ENCODE measurements around the gene MYO7B.
"Not testable (repeated sequence)": the region's sequence is repeated elsewhere in the genome, so short reads cannot be mapped to it uniquely, and the experiment has no call there.

Gene MYO7B

DNA sequence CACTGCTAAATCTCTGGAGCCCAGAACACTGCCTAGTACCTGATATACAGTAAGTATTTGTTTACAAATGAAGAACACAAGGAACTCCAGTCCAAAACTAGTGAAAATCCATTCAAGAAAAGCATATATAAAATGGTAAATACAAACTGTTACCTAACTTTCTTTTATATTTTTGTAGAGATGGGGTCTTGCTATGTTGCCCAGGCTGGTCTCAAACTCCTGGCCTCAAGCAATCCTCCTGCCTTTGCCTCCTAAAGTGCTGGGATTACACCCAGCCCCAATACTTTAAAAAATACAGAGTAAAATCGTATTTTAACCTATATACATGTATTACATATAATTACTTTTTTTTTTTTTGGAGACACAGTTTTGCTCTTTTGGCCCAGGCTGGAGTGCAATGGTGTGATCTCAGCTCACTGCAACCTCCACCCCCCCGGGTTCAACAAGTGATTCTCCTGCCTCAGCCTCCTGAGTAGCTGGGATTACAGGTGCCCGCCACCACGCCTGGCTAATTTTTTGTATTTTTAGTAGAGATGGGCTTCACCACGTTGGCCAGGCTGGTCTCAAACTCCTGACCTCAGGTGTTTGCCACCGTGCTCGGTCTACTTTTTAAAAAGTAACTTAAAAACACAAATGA is 11.2 kb upstream of the MYO7B start:
- not testable (repeated sequence) for DNase-seq (ENCODE audit: low read depth)

DNA sequence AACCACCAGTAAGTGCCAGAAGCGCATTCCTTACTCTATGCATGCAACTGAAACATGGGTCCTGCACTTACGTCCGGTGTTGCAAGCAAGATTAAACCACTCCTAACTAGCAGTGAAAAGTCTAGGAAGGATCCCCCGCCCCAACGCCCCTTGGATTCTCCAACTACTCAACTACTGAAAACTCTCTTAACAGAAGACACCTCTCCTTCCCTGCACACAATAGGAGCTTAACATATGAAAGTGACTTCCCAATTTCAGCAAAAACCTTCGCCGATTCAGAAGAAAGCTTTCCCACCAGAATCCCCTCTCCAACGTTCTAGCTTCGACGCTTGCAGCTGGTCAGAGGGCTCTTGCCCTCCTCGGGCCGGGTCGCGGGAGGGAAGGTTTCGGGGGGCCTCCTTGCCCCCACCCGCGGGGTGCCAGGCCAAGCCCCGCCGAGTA is 9.8 kb upstream of the MYO7B start:
- DNase-seq (ENCODE audit: low read depth) = peak; percentile 68

DNA sequence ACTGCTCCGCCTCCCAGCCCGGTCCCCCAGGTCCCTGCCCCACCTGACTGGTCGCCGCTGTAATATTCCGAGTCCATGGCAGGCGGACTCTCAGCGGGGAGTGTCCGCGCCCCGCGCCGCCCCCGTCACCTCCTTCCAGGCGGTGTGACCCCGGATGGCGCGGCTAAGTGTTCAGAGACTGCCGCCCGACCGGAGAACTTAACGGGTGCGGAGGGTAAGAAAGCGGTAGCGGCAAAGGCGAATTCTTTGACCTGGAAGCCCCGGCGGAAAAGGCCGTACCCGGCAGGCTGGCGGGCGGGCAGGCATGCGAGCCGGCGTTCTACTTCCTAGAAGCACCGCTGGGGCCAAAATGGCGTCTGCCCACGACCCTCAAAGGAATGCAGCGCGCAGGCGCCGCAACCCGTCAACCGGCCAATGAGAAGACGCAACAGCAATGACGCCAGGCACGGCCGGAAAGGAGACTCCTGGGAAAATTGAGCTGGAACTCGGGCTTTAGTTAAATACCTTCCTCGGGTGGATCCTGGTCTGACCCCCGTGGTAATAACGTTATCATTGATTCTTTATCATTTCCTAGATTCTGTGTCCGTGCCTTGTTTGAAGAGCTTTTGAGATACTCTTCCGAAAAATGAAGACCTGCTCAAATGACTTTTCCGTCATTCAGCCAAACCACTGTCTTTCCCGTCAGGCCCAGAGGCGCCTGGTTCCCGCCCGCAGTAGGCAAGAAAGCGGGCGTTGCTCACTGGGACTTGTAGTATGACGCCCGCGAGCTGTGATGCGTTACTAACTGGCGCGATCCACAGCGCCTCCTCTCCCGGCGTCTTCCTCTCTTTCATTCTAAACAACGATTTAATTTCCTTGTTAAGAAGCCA is 9.1 kb upstream of the MYO7B start, which contains the start of gene IWS1:
TSS of gene IWS1 (minus strand) at position 358 of the 869 bp plus-strand sequence. CDS start at position 77, 281 bp downstream.
- DNase-seq (ENCODE audit: low read depth) = peak; percentile 98

DNA sequence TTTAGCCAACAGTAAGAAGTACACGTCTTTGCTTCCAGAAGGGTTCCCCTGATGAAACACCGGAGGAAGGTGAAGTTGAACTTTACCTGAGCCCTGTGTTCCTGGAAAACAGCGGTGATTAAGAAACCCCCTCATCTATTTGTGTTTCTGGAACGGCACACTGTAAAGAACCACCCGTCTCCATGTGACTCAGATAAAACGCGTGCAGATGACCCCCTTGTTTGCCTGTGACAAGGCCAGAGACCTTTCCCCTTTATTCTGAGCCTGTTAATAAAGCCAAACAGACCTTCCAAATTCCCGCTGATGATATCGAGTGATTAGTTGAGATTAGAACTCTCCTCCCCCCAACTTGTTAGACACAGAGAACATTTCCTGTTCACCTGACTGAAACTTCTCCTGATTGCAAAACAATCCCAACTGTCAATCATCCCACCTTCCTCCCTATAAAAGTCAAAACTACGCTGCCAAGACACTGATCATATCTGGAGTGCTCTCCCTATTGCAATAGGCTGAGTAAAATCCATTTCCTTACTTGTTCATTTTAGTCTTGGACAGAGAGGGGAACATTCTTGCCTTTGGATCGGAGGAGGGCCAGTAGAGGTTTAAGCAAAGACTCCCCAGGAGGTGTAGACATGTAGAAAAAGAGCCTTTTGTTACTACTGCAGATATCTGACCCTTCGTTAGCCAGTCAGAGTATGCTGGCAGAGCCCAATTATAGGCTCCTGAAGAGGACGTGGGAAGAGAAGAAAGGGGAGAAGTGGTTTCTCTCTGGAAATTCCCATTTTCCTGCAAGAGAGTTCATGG is 8.3 kb upstream of the MYO7B start:
- DNase-seq (ENCODE audit: low read depth) = peak; percentile 49

DNA sequence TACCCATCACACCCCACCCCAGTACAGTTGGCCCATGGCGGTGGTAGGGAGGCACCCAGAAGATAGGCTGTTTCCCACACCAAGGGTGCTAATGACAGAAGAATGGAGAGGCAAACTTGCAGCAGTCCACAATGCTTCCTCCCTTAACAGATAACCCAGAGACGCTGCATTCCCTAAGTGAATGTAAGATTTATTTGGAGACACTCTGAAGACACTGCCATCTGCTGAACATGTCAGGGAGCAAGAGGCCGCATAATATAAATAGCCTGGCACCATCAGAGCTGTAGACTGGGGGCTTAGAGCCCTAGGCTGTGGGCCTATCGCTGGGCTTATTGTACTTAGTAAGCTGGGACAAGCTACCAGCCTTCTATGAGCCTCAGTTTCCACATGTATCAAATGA is 7.0 kb upstream of the MYO7B start:
- no peak for DNase-seq (ENCODE audit: low read depth)

DNA sequence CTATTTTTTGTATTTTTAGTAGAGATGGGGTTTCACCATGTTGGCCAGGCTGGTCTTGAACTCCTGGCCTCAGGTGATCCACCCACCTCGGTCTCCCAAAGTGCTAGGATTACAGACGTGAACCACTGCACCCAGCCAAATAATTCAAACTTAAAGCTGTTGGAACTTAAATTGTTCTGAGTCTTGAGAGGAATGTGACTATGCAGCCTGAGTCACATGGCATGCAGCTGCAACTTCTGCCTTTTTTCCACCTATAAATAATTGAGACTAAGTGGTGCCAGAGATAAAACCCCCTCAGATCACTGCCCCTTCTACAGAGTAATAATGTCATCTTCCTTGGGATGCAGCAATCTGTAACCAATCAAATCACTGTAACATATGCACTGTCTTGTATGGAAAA is 6.1 kb upstream of the MYO7B start:
- DNase-seq (ENCODE audit: low read depth) = peak; percentile 47

DNA sequence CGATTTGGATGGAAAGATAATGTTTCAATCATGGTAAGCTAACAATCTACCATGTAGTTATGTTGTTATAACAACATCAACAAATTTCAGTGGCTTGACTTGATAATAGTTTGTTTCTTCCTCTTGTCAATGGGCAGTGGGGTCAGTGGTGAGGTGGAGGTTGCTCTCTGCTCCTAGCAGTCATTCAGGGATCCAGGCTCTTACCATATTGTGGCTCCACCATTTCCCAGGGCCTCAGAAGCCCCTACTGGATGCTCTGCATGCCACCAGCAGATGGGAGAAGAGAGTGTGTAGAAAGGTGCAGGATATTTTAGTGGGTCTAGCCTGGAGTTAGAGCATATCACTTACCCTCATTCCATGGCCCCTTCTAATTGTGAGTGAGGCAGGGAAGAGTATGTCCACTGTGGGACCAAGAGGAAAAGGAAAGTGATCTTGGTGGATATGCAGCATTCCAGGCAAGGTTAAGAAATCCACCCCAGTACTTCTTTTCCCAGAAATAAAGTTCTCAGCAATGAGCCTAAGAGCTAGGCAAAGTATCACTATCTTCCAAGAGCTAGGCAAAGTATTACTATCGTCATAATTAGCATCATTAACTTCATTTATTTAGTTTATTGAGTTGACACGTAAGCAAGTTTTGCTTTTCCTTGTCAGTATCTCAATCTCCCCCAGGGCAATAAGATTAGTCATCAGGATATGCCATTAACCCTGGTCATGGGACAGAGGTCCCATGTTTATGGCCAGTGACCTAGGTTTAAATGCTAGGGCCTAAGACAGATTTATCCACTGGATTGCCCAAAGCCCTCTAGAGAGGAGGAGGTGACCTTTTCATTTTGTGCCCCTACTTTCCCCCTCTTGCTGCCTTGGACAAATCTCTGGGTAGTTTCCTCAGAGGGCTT is 5.0 kb upstream of the MYO7B start:
- peak; percentile 85 for DNase-seq (ENCODE audit: low read depth)

DNA sequence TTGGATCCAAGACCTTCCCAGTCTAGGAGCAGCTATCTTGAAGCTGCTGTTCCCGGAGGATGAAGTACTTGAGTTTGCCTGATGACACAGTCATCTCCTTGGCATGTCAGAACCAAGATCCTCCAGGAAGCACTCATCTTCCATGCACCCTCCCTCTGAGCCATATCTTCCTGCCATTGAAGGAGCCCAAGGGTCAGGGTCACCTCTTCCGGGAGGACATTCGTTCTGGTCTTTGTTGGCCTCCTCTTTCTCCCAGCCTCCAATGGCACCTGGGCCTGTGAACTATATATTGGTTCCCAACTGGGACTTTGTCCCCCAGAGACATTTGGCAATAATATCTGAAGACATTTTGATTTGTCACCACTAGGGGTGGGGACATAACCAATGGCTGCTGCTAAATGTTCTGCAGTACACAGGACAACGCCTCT is 4.2 kb upstream of the MYO7B start:
- DNase-seq (ENCODE audit: low read depth) = peak; percentile 79

DNA sequence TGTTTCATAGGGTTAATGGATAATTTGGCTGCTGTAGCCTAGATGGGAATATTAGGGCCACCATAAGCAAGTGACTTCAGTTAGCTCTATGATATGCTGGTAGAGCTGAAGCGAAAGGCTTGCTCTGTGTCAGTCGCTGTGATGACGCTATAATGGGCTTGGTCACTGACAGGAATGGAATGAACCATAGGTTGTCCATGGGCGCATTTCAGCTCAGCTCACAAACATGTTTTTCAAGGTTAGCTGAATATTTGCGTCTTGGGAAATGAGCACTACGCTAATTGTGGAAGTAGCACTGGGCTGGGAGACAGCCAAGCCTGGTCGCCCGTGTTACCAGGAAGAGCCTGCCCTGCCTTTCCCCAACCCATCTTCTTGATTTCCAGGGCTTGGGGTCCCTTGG is 3.2 kb upstream of the MYO7B start:
- no peak for DNase-seq (ENCODE audit: low read depth)

DNA sequence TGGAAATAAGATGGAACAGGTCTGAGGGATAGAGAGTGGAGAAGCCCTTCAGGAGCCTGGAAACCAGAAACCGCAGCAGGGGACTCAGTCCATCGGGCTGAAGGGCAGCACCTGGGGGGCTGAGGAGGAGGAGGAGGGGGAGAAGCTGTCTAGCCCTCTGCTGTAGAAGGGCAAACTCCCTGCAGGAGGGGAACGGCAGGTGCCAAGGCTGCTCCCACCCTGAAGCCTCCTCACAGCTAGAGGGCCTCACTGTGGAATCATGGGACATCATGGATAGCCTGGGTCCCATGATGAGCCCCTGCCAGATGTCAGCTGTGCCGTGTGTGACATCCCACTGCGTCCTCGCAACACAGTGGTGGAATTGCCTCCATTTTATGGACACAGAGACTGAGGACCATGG is 435 bp downstream of the MYO7B start:
- no peak for DNase-seq (ENCODE audit: low read depth)

DNA sequence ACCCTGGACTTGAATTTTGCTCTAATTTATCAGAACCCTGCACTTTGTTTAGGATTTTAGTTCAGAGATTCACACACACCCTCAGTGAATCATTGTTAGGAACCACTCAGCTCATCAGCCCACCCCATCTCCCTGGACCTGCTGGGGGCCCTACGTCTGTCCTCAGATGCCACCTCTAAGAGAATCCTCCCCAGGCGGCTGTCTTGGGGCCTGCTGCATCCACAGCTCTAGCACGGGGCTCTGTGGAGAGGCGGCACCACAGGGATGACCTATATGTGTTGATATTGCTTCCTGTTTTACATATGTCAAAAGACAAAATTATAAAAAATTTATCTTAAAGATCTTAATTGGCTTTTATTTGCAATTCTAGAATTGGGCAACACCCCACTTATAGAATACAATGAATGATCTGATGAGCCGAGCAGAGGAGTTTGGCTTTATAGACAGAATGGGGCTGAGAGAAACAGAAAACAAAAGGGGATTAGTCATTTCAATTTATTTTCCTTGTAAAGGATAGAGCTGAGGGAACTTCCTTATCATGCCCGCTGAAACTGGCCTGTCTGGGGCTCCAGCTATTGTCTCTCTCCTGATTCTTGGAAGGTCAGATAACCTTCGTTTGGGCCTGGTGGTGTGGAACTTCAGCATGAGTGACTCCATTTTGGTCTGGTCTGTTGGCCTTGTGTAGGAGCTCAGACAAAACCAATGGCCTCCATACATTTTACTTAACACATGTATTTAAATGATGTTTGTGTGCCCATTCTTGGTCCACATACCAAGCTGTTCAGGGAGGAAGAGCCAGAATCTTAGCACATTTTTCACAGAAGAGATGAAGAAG is 1.4 kb downstream of the MYO7B start:
- no peak for DNase-seq (ENCODE audit: low read depth)

DNA sequence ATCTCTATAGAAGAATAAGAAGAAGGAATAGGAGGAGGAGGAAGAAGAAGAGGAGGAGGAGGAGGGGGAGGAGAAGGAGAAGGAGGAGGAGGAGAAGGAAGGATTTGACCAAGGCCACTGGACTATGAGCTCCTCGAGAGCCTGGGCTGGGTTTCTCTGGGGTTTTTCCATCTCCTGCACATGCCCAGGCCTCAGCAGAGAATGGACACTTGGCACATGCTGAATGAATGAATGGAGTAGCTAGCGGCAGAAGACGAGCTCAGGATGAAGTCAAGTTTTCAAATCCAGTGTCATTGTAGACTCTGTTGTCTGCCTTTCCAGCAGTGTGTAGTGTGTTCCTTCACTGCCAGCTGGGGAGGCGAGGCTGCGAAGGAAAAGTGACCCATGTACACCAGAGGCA is 2.2 kb downstream of the MYO7B start:
- DNase-seq (ENCODE audit: low read depth) = no peak

DNA sequence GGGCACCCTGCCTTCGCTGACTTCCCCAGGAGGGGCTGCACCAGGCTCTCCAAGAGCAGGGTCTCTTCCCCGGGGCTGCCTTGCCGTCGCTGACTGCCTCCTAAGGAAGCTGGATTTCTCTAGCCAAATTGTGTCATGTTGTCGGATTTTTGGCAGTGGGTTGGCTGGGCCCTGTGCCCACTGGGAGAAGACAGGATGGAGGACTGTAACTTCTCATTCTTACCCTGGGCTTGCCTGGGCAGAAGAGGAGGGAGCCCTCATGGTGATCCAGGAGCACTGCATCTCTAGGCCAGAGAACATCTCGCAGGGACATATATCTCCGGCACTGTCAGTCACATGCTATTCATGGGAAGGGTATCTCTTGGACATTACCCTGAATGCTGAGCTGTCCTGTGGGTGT is 6.3 kb downstream of the MYO7B start:
- no peak for DNase-seq (ENCODE audit: low read depth)

DNA sequence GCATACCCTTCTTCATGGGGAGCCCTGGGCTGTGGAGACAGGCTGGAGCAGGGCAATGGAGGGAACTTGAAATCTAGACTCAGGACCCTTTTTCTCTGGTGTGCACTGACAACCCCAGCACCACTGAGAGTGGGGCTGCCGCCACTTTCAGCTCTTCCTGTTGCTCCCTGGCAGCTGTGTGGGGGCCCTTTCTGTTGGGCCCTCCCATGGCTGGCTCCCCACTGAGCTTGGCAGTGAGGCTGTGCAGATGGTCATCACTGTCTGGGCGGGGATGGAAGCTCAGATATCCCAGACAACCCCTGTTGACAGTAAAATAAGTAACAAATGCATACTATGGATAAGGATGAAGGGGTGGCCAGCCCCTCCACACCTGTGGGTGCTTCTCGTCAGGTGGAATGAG is 6.7 kb downstream of the MYO7B start:
- no peak for DNase-seq (ENCODE audit: low read depth)

DNA sequence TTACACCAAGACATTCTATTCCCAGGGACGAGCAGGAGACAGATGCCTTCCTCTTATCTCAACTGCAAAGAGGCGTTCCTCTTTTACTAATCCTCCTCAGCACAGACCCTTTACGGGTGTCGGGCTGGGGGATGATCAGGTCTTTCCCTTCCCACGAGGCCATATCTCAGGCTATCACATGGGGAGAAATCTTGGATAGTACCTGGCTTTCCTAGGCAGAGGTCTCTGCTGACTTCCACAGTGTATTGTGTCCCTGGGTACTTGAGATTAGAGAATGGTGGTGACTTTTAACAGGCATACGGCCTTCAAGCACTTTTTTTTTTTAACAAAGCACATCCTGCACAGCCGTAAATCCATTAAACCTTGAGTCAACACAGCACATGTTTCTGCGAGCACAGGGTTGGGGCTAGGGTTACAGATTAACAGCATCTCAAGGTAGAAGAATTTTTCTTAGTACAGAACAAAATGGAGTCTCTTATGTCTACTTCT is 7.6 kb downstream of the MYO7B start:
- not testable (repeated sequence) for DNase-seq (ENCODE audit: low read depth)

DNA sequence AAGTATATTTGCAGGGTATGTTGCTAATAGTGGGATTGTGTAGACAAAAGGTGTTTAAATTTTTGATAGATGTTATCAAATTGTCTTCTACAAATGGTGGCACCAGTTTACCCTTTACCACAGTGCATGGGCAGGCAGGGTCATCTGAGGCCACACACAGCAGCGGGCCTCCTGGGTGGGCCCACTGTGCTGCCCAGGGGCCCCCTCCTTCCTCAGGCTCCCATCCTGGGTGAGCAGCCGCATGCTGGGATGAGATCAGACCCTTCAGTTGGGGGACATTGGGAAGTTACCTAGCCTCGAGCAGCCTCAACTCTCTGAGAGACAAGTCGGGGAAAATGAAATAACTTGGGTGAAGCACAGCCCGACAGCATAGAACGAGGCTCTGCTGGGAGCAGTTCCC is 9.7 kb downstream of the MYO7B start:
- no peak for DNase-seq (ENCODE audit: low read depth)

DNA sequence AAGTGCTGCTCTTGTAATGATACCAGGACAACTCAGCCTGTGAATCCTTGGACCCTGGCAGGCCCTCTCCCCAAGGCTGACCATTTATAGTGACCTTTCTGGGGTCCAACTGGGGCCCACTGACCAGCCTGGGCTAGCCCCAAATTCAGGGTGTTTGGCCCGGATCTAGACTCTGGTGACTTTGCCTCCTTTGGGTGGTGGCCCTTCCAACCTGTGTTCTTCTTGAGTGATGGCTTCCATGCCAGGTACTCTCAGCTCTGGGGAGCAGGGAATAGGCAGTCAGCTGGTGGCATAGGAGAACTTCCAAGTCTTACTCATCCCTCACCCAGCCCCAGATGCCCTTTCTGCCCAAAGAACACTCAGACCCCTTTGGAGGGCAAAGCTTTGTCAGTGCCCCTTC is 10.3 kb downstream of the MYO7B start:
- no peak for DNase-seq (ENCODE audit: low read depth)

DNA sequence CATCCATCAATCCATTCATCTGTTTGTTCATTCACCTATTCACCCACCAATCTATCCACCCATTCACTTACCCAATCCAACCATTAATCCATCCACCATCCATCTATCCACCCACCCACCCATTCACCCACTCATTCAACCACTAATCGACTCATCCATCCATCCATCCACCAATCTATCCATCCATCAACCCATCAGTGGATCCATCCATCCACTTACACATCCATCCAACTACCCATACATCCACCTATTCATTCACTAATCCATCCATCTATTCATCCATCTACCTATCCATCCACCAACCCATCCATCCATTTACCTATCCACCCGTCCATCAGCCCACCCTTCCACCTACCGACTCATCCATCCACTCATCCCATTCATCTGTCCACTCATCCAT is 11.3 kb downstream of the MYO7B start:
- DNase-seq (ENCODE audit: low read depth) = no peak

DNA sequence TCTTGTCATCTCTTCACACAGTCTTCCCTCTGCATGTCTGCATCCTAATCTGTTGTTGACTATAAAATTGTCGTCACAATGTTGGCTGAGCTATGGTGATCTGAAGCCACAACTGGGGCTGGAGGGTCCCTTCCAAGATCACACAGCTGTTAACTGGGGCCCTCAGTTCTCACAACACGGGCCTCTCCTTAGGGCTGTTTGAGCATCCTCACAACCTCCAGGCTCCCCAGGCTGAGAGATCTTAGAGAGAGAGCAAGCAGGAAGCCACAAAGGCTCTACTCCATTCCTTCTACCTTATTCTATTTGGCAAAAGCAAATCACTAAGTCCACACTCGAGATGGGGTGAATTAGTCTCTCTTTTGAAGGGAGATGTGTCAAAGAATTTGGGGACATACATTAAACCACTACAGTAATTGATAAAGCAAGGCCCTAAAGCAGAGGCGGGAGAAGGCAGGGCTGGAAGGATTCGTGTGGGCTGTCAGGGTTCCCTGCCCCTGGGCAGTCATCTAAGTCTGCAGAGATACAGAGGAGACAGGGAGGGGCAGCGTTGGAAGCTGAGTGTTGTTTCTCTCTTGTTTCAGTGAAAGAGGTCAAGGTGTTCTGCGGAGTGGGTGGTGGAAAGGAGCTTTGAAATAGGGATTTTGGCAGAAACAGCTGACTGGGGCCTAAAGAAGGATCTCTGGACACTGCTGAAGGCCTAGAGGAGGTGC is 15.9 kb downstream of the MYO7B start:
- no peak for DNase-seq (ENCODE audit: low read depth)

DNA sequence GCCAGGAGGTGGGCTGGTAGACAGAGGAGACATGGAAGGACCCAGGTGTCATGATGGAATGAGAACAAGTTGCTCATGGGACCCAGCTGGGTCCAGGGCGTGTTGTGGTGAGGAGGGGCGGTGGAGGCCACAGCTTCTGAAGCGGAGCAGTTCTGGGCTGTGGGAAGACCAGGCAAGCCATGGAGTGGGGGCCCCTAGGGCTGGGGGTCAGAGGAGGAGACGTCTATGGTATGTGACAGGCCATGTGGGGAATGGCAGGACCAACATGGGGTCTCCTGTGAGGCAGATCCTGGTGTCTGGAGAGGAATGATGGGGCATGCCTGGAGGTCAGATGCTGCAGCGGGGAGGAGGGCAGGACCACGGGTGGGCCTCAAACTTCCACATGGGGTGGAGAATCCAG is 16.9 kb downstream of the MYO7B start:
- DNase-seq (ENCODE audit: low read depth) = no peak

Measured in ELR (cell line).